Diencephalon (tissue), 1 donor: ENCODE measurements around the gene METTL2A. TPM values are rescaled to one million over a fixed set of nuclear protein-coding genes. Genes with fewer than 3 reads are reported as not detected.

Experiments
- small RNA-seq: library from RNA; depleted of rRNA; stranded (forward); fragments of <200 nt; gene quantifications from one replicate; pipeline ENCODE3, GENCODE V24; 2014
- total RNA-seq: library from RNA; depleted of rRNA; stranded (reverse); fragments of >200 nt; gene quantifications from one replicate; pipeline ENCODE4 v1.2.3, GENCODE V29; 2014

Gene METTL2A
- 52.6 TPM for total RNA-seq

GRCh38 chr17:62423647-62424461 is at the start of gene METTL2A:
TSS of gene METTL2A (plus strand) at chr17:62423897. CDS start at chr17:62423903, 6 bp downstream.

GRCh38 chr17:62380253-62380652 is 43.4 kb upstream of the METTL2A start, which contains the start of gene EFCAB3:
TSS of gene EFCAB3 (plus strand) at chr17:62380553. CDS start at chr17:62382980, 2,427 bp downstream.

DNA sequence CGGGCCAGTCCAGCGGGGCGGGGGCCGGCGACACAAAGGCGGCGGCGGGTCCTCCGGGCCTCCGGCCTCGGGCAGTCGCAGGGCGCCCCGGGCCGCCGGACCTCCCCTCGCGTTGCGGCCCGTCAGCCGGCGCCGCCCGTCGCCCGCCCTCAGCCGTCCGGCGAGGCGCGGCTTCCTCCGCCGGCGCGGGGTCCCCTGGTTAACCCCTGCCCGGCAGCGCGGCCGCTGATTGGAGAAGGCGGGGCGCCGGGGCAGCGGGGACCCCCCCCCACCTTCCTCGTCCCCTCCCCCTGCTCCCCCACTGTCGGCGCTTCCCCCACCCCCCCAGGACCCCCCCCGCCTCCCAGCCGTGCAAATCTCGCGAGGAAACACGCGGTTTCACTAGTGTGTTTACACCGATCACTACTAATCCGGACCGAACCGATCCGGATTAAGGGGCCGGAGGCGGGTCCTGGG is 54.8 kb downstream of the METTL2A start, which contains the start of gene TLK2:
TSS of gene TLK2 (plus strand) at position 402 of the 456 bp plus-strand sequence. CDS start 2,301 bp downstream, outside the sequence.

Small RNA genes within 50 kb of the gene (small RNA-seq; reads per million reads assigned to genes)
- not detected for gene RNU7-52P

Other genes starting within 250 kb of the METTL2A start
- not detected for gene EFCAB3, start 43.3 kb upstream of the METTL2A start, total RNA-seq
- gene TLK2, start 54.9 kb downstream of the METTL2A start, total RNA-seq, result 70.8 TPM
- 23.8 TPM for gene MRC2, start 203.8 kb downstream of the METTL2A start, total RNA-seq